SKM-1 (cell line): ENCODE data around the gene LSMEM2.
"Not testable (repeated sequence)": the region's sequence is repeated elsewhere in the genome, so short reads cannot be mapped to it uniquely, and the experiment has no call there.

Experiments
- DNase-seq: peaks from one replicate; lab custom pipeline; 2025; ENCODE audit not compliant: unreplicated experiment; lab: John Stamatoyannopoulos, UW

LSMEM2 gene

DNA sequence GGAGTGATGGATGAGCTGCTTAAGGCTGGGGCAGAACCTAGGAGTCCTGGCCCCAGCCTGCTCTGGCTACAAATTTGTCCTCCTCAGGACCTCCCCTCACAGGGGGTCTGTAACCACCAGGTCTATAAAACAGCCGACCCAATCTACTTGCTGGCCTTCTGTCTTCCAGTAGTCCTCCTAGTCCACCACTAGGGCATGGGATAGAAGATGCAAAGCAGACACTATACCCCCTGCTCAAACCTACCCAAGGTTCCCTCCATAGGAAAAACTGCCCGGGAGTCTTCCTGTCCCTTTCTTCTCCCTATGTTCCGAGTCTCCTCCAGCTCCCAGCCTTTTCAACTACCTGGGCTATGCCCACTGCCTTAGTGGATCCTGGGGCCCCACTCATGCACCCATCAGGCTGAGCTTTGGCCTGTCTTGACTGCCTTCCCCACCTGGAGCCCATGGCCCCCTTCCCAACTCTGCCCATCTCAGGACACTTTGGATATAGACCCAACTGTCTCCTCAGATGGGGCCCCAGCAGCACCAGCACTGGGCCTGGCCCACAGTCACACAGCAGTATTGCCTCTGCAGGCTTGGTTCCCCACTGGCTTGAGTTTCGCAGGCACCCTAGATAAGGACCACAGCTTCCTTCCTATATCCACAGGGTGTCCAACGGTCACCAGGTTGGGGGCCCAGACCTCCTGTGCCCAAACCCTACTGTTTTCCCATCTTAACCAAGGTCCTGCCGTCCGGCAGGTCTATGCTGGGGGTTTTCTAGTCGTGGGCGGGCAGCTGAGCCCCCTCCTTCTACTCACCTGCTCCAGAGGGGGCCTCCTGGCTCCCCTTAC, 19.2 kb downstream of the LSMEM2 start:
- DNase-seq = no peak

DNA sequence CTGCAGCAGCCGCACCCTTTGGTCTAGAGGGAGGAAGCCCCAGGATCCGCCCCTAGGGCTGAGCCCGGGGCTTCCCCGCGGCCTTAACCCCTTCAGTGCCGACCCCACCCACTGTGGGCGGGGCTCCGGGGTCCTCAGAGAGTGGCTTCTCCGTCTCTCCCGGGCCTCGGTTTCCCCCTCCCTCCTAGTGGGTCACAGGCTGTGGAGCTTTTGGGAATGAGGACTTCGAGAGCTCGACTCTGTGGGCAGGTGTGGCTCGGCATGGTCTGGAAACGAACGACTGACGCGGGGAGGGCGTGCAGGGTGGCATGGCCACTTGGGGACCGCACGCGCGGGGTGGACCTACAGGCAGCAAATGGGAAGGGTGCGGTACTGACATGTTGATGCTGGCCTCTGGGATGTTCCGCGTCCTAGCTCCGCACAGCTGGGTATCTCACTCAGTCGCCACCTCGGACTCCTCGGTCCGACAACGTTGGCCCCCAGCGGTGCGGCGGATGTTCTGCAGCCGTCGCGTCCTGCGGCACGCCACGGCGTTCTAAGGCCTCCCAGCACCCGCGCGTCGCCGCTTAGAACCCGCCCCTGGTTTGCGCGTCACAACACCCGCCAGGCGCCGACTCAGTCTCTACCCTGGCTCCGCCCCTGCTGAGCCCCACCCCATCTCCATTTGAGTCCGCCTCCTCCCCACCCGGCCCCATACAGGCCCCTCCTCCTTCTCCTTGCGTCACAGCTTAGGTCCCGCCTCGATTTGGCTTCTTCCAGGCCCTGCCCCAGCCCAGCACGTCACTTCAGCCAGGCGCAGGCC, 20.1 kb downstream of the LSMEM2 start, which contains the start of the genes HYAL3 and NAA80:
HYAL3 (minus strand) TSS at position 570 of the 802 bp plus-strand sequence. CDS start 3,803 bp downstream, outside the sequence.
NAA80 (minus strand) TSS at position 570 of the 802 bp plus-strand sequence. CDS start 1,942 bp downstream, outside the sequence.
- DNase-seq = peak; percentile 97

GRCh38 chr3:50299638-50299928, 20.7 kb downstream of the LSMEM2 start:
- DNase-seq = no peak

DNA sequence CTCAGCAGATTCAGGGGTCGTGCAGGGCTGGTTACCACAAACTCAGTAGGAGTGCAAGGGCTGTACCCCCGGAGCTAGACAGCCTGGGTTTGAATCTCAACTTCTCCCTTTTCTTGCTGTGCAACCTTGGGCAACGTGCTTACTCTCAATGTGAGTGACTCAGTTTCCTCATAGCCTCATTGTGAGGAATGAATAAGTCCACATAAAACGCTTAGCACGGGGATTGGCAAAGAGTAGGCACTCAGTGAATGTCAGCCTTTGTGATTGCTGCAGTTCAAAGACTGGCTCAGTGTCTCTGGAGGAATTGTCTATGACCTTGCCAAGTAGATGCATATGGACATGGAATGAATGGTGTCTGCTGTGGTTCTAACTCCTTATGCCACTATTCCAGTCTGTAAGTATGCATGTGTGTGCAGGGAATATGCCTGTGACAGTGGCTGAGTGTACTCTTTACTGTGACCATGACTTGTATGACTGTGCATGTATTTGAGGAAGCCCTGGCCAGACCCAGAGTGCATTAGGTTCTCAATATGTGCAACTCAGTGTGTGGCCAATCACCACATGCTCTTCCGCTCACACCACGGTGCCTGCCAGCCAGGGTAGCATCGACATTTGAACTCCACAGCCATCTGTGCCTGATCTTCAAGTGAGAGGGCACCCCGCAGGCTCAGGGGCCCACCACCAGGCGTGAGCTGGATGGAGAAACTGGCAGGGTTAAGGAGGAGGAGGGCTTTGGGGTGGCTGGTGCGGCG, 21.2 kb downstream of the LSMEM2 start:
- peak; percentile 69 for DNase-seq

GRCh38 chr3:50300681-50301254, 21.9 kb downstream of the LSMEM2 start:
- no peak for DNase-seq

GRCh38 chr3:50302095-50303012, 23.5 kb downstream of the LSMEM2 start:
- no peak for DNase-seq

DNA sequence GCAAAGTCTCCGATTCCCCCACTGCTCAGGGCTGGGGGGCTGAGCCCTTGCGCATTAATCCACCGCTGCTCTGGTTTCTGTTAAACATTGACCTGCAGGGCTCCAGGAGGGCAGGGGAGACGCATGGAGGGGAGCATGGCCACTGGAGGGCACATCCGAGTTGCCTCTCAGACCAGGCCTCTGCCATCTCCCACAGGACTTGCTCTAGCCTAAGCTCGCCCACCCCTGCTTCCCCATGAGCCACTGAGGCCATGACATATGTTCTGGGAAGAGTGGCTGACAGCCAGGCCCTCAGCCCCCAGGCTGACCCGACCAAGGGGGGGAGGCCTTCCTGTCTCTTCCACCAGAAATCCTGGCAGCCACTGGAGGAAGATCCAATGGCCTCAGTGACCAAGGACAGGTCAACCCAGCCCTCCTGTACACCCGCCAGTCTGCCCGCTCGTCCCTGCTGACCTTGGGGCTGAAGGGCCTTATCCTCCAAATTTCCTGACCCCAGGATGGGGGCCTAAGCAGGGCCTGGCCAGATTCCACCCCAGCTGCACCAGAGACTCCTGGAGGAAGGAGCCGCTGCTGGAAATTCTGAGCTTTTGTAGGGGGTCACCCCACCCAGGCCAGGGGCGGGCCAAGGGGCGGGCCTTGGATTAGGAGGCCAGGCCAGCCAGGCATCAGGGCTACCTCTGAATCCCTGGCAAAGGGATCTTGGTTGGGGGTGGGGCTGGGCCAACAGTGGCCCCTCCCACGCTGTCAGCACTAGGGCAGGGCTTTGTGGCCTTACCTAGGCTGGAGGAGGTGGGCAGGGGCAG, 24.3 kb downstream of the LSMEM2 start, which contains the start of gene HYAL1:
HYAL1 (minus strand) TSS at position 562 of the 803 bp plus-strand sequence. CDS start 618 bp downstream, outside the sequence.
- DNase-seq = no peak

GRCh38 chr3:50304601-50305000, 25.7 kb downstream of the LSMEM2 start:
- no peak for DNase-seq

DNA sequence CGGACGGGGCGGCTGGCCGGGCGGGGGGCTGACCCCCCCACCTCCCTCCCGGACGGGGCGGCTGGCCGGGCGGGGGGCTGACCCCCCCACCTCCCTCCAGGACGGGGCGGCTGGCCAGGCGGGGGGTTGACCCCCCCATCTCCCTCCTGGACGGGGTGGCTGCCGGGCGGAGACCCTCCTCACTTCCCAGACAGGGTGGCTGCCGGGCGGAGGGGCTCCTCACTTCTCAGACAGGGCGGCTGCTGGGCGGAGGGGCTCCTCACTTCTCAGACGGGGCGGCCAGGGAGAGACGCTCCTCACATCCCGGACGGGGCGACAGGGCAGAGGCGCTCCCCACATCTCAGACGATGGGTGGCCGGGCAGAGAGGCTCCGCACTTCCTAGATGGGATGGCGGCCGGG, 33.2 kb downstream of the LSMEM2 start:
- not testable (repeated sequence) for DNase-seq

- no peak for DNase-seq
These were observed 35.5 kb downstream of the LSMEM2 start for GRCh38 chr3:50314342-50314741.

DNA sequence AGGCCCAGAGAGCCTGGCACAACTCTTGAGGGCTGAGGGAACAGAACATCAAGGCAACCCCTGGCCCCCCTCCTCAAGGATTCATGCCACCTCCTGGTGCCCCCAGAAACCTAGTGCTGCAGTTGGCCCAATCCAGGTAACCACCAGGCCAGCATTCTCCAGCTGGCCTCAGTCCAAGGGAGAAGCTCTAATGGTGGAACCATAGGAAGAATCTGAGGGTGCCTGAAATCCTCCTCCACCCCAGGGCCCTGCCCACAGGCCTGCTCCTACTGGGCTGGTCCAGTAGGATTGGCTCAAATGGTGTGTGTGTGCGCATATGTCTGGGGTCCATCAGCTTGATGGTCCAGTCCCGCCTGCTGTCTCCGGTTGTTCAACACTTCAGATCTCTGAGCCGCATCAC, 35.9 kb downstream of the LSMEM2 start:
- no peak for DNase-seq

- no peak for DNase-seq
These were observed 37.9 kb downstream of the LSMEM2 start for GRCh38 chr3:50316657-50317242.

- no peak for DNase-seq
These were observed 38.4 kb downstream of the LSMEM2 start for GRCh38 chr3:50317300-50317699.

DNA sequence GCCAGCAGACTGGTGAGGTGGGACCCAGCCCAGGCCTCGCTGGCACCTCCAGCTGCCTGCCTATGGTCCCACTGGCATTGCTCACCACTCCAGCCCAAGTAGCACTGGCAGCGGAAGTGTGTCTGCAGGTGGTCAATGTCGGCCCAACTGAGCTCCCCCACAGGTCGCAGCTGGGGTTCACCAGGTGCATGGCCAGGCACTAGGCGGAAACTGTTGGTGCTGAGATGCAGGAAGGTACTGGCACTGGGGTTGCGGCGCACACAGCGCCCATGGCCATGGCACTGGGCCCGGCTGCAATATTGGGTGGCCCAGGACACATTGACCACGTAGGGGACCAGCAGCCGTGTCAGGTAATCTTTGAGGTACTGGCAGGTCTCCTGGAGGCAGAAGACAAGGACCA, 39.3 kb downstream of the LSMEM2 start:
- no peak for DNase-seq

GRCh38 chr3:50318615-50319014, 39.7 kb downstream of the LSMEM2 start:
- no peak for DNase-seq

DNA sequence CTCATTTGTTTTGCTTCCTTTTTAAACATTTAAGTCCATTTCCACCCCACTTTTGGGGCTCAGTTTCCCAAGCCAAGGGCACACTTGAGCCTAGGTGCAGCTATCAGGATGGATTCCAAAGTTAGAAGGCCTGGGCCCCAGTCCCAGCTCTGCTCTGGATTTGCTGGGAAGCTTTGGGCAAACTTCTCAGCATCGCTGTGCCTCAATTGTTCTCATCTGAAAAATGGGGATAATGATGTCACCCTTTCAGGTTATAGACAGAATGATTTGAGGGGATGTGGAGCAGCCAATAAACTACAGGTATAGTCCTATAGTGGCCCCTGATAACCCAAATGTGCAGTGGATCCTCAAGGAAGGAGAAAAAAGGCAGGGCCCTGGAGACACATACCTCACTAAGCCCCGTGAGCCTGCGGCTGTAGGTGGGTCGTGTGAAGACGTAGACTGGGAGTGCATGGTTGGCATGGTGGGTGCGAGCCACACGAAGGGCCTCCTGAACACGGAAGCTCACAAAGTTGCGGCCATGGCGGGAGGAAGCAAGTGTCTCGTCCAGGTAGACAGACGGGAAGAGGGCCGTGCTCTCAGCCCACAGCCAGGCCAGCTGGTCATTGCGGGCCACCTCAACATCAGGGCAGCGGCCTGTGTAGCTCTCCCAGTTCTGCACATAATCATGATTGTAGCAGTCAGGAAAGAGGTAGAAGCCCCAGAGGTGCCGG, 40.5 kb downstream of the LSMEM2 start:
- no peak for DNase-seq

- no peak for DNase-seq
These were observed 41.2 kb downstream of the LSMEM2 start for GRCh38 chr3:50319894-50320625.
